Epithelial cell of prostate (primary cell): Measurements from ENCODE around the gene INHBA.

Experiments used
- DNase-seq: peaks from one replicate; pipeline ENCODE4 v3.0.0-alpha.2; 2011; ENCODE audit warnings: low read depth, low spot score
- H3K27ac ChIP-seq: fragments of 450-650 bp; 2 replicates; pipeline ENCODE4 v1.5.1; 2017; ENCODE audit warnings: mild to moderate bottlenecking

Gene INHBA

GRCh38 chr7:41702635-41703371 lies at the start of gene INHBA:
INHBA (minus strand) TSS chr7:41703090; CDS start chr7:41700374, 2,716 bp downstream.
- peak within 1 kb of the TSS; percentile 80 for H3K27ac ChIP-seq
- DNase-seq: peak; percentile 88

GRCh38 chr7:41752615-41753014 lies 49.7 kb upstream of the INHBA start:
- DNase-seq: no peak
- no peak overlapping the region for H3K27ac ChIP-seq

GRCh38 chr7:41750661-41751540 lies 48.0 kb upstream of the INHBA start:
- H3K27ac ChIP-seq: no peak overlapping the region
- DNase-seq: no peak

GRCh38 chr7:41747961-41748360 lies 45.1 kb upstream of the INHBA start:
- no peak for DNase-seq
- no peak overlapping the region for H3K27ac ChIP-seq

- DNase-seq: no peak
- no peak overlapping the region for H3K27ac ChIP-seq
These were observed 42.6 kb upstream of the INHBA start for GRCh38 chr7:41745451-41745850.

GRCh38 chr7:41744161-41744560 lies 41.3 kb upstream of the INHBA start:
- no peak overlapping the region for H3K27ac ChIP-seq
- DNase-seq: no peak

DNA sequence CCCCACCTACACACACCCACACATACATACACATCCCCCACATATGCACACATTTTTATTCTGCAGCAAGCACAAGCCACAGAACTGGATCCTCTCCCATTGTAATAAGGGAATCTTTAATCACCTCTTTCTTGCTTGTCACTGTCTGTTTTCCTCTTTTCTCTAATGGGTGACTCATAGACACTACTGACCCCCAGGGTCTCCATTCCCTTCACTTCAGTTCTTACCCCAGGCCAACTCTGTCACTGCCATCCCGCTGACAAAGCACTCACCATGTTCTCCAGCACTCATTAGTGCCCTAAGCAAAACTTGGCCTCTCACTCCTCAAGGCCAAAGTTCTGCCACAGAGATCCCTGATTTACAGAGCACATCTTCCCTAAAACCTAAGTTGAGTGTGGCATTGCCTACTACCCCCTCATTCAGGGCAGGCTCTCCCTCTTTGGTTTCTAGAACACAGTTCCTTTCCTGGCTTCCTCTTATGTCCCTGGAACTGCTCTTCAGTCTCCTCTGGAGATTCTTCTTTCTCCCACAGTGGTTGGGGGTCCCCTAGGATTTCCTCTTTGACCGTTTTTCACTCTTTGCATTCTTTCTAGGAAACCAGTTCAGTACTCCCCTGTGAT lies 39.6 kb upstream of the INHBA start:
- DNase-seq: no peak

DNA sequence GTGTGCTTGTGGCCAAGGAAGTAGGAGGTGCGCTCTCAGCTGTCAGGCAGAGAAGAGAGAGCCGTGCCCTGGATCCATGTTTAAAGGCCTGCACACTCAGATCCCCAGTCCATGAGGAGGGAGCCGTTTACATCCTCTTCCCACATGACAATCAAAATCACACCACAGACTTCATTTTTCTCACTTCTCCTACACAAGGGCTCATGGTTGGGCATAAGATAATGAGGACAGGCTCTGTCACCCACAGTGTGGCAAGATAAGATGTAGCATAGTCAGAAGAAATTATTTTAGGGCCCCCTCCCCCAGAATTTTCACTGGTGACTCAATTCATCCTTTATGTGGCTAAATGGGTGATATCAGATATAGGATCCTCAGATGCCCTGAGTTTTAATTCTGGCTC lies 35.9 kb upstream of the INHBA start:
- DNase-seq: no peak
- no peak overlapping the region for H3K27ac ChIP-seq

More for the DNA sequence above, 39.6 kb upstream of the INHBA start:
- no peak overlapping the region for H3K27ac ChIP-seq

DNA sequence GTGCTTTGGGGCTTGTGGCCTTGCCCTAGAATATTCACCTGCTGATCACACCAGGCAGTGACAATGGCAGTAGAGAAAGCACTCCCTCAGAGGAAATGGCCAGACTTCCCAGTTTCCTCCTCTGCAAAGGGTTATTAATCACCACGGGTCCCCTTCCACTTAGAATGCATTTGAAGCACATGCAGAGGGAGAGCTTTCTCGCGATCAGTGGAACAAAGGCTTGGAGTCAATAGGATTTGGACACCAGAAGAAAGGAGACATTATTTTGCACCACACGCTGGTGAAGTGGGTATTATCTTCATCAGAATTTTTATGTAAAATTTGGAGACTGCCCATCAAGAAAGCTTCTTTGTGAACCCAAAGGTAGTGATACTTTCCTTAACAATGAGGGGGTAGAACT lies 35.4 kb upstream of the INHBA start:
- H3K27ac ChIP-seq: no peak overlapping the region
- DNase-seq: no peak

DNA sequence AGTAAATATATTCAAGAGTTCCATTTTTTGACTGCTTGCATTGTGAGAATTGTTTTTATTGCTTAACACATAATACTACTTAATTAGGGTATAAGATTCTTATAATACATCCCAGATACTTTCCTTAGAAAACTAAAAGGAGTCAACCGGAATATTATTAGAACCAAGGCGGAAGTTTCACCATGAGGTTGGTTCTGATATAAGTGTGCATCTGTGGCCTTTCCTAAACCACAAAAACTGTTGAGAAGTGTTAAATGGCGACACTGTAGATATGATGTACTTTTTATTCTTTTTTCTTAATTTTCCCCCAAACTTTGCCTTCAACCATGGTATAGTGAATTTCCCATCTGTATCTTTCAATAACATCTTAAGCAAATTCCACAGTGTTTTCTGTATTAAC lies 32.3 kb upstream of the INHBA start:
- no peak for DNase-seq
- H3K27ac ChIP-seq: no peak overlapping the region

GRCh38 chr7:41732843-41733306 lies 30.0 kb upstream of the INHBA start:
- DNase-seq: no peak
- H3K27ac ChIP-seq: no peak overlapping the region

DNA sequence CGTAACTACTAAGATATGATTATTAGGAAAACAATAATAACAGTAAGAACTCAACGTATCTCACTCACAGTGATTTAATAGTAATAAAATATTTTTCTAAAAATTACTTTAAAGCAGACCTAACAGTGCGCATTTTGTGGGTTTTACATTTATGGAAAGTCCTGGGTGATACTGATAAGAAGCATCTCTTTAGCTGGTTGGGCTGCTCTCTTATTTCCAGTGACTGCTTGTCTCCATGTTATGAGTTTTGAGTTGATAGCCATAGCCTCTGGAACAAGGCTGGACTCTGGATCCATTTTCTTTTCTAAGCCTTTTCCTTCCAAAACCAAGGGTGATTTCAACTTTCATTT lies 29.5 kb upstream of the INHBA start:
- no peak overlapping the region for H3K27ac ChIP-seq
- no peak for DNase-seq

DNA sequence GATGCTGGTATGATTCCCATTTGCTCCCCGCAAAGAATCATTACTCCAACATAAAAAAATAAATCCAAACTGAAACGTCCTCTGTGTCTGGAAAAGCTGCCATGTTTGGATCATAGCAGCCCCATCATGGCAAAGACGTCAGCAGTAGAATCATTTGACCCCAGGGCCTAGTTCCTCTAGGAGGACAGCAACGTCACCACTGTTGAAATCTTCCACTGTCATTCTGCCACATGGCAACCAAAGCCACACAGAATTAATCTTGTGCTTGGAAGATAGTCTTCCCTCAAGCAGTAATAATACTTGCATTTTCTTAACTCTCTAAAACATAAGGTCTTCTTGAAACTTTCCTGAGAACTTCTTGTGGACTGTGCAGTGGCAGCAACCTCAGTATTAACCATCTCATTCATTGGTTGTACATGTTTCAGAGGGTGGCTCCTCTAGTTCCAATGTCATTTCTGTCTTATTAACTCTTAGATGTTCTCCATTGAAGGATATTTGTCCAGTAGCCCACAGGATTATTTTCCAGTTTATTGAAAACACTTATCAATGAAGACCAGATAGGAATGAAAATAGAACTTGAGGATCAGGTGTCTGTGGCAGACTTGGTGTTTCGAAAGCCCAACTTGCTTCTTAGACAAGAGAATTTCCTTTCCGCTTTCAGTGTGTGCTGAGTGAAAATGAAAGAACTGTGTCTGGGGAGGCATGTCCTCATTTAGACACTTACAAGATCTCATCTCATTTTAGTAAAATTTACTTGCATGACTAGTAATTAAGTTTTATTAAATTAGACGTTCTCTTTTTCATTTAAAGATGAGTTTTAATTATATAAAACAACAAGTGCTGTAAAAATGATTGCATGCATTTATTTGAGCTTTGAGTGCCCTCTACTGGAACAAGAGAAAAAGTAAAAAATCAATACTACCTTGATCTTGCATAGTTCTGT lies 28.9 kb upstream of the INHBA start:
- DNase-seq: no peak
- no peak overlapping the region for H3K27ac ChIP-seq

DNA sequence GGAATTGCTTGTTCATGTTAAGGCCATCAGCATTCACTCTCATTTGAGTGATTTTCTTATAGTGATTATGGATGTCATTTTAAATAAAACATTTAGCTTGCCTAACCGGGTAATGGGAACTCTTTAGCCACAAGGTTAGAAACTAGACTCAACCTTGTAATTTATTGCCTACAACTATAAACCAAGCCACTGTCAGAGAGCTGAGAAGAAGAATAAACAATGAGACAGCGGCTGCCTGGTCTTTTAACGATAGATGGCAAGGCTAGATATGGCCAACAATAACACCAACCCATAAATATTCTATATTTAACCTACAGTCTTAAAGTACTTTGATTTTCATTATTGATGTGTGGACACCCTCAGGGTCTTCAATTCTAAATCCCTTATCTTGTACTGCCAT lies 27.8 kb upstream of the INHBA start:
- H3K27ac ChIP-seq: no peak overlapping the region
- DNase-seq: no peak

DNA sequence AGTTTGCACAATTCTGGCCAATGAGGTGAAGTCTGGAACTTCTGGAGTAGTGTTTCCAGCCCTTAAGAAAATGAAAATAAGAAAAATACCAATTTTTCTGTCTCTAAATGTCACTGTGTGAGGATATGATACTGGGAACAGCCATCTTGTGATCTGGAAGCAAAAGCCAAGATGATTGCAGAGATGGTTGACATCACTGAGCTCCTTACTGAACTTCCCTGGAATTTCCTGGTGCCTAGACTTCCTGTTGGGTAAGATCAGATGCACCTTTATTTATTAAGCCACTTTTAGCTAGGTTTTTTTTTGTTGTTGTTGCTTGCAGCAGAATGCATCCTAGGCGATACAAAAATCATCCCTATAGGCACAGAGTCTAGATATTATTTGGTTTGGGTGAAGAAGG lies 27.3 kb upstream of the INHBA start:
- no peak overlapping the region for H3K27ac ChIP-seq
- no peak for DNase-seq

DNA sequence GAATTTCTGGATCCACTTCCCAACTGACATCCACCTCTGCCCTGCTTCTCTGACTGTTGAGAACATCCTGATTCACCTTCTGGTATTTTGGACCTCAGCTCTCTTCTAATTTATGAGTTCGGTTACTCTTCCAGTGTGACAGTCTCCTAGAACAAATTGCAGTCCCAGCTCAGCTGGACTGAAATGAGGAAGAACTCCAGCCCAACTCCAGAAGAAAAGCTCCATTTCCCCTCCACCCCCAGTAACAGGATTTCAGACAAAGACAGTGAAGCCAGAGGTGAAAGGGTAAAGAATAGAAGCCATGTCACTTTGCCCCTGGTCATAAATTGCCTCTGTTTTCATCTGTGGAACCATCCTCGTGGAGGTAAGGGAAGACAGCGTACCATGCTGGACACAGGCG lies 26.2 kb upstream of the INHBA start:
- DNase-seq: no peak
- no peak overlapping the region for H3K27ac ChIP-seq

- no peak for DNase-seq
These were observed 22.1 kb upstream of the INHBA start for GRCh38 chr7:41725013-41725412.

GRCh38 chr7:41720886-41721285 lies 18.0 kb upstream of the INHBA start:
- no peak overlapping the region for H3K27ac ChIP-seq
- DNase-seq: no peak

More at GRCh38 chr7:41725013-41725412, 22.1 kb upstream of the INHBA start:
- no peak overlapping the region for H3K27ac ChIP-seq

- no peak overlapping the region for H3K27ac ChIP-seq
- DNase-seq: no peak
These were observed 17.2 kb upstream of the INHBA start for GRCh38 chr7:41720046-41720445.

- H3K27ac ChIP-seq: no peak overlapping the region
- no peak for DNase-seq
These were observed 13.8 kb upstream of the INHBA start for GRCh38 chr7:41716691-41717090.
